Measurements from ENCODE around the gene CAMKK1. TPM values are rescaled to one million over a fixed set of nuclear protein-coding genes. Genes with fewer than 3 reads are reported as not detected.

Gene CAMKK1
- total RNA-seq, 1 donor from 2014 or later: 9.0 TPM

- DNase-seq (ENCODE audit: low spot score in 2 of 2): no peak
- FAIRE-seq: no peak
Measured at GRCh38 chr17:3897731-3898130, 4.9 kb upstream of the CAMKK1 start.

- no peak for FAIRE-seq
- DNase-seq (ENCODE audit: low spot score in 2 of 2): no peak
Measured at GRCh38 chr17:3896968-3897235, 4.0 kb upstream of the CAMKK1 start.

- DNase-seq (ENCODE audit: low spot score in 2 of 2) (no peak), FAIRE-seq (no peak)
Measured at GRCh38 chr17:3896108-3896967, 3.5 kb upstream of the CAMKK1 start.

GRCh38 chr17:3895354-3895753, 2.5 kb upstream of the CAMKK1 start:
- FAIRE-seq (no peak), DNase-seq (ENCODE audit: low spot score in 2 of 2) (no peak)

DNA sequence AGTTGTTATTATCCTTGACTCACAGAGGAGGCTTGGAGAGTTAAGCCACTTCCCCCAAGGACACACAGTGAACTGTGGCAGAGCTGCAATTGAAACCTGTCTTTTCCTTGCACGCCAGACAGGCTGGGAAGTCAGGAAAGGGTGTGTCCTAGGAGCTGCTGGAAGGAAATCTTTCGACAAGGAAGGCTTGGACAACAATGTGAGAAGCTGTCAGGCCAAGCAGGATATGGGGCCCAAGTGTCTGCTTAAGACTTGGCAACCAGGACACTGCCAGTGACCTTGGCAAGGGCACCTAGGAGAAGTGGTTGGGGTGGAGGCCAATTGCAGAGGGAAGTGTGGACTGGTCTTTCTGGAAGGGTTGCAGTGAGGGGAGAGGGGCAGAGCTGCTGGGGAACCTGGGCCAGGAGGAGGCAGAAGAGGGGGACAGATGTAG, 2.1 kb upstream of the CAMKK1 start:
- no peak for DNase-seq (ENCODE audit: low spot score in 2 of 2)
- no peak for FAIRE-seq

DNA sequence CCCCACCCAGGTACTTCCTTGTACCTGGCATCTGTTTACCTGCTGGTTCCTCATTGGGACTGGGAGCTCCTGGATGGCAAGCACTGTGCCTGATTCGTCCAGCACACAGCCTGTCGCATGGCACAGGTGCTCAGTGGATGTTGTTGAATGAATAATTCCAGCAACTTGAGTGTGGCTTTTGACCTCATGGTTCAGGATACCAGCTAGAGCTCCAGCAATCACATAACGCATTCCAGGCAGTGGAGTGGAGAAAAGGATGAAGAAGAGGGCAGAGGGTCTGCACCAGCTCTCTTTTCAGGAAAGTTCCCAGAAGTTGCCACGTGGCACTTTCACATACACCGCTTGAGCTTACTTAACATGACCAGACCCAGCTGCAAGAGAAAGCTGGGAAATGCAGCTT, 1.3 kb upstream of the CAMKK1 start:
- FAIRE-seq (no peak), DNase-seq (ENCODE audit: low spot score in 2 of 2) (no peak)

GRCh38 chr17:3893720-3894116, 865 bp upstream of the CAMKK1 start:
- DNase-seq (ENCODE audit: low spot score in 2 of 2) (no peak), FAIRE-seq (no peak)

DNA sequence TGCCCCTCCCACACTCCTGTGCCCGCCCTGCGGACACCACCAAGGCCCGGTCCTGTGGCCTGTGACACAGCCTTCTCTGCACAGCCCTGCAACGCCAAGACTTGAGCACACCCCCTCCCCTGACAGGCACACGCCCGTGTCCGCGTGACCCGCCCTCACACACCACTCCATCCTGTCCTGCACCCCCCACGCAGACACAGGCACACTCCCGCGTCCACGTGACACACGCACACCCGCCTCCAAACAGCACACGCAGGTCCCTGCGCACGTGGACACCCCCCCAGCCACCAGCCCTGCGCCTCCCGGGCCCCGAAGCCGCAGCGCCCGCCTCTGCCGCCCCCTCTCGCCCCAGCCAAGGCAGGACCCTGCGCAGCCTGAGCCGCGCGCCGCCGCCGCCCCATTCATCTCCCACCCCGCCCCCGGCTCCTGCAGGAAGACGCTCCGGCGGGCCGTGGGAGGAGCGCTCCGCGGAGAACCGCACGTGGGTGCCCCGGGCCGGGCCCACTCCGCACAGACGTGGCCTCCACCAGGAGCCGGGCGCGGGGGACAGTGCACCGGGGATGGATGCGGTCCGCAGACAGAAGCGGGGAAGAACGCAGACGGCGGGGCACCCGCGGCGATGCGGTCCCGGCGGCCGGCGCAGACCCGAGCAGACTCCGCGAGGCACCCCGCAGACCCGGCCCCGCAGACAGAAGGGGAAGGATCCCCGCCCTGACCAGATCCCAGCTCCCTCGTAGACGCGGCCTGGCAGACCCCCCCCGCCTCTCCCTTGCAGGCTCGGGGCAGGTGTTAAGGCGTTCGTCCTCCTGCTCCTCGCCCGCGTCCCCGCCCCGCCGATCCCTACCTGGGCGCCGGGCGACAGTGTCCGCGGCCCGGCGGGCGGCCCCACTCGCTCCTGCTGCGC, 506 bp downstream of the CAMKK1 start:
- FAIRE-seq: no peak
- peak; percentile 72 to 80 for DNase-seq (ENCODE audit: low spot score in 2 of 2)

GRCh38 chr17:3891626-3892094, 1.2 kb downstream of the CAMKK1 start:
- DNase-seq (ENCODE audit: low spot score in 2 of 2) (no peak), FAIRE-seq (no peak)

DNA sequence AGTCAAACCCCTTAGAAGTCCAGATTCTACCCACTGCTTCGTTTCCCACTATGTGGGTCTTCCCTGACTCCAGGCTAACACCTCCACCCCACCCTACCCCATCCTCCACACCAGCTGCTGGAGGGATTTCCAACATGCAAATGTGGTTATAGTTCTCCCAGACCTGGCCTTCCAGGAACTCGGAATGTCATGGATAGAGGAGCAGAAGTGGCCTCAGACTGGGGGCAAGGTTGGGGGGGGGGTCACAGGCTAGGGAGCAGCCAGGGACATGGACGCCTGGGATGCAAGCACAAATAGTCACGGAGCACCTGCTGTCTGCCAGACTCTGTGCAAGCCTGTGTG, 2.0 kb downstream of the CAMKK1 start:
- no peak for FAIRE-seq
- DNase-seq (ENCODE audit: low spot score in 2 of 2): no peak

DNA sequence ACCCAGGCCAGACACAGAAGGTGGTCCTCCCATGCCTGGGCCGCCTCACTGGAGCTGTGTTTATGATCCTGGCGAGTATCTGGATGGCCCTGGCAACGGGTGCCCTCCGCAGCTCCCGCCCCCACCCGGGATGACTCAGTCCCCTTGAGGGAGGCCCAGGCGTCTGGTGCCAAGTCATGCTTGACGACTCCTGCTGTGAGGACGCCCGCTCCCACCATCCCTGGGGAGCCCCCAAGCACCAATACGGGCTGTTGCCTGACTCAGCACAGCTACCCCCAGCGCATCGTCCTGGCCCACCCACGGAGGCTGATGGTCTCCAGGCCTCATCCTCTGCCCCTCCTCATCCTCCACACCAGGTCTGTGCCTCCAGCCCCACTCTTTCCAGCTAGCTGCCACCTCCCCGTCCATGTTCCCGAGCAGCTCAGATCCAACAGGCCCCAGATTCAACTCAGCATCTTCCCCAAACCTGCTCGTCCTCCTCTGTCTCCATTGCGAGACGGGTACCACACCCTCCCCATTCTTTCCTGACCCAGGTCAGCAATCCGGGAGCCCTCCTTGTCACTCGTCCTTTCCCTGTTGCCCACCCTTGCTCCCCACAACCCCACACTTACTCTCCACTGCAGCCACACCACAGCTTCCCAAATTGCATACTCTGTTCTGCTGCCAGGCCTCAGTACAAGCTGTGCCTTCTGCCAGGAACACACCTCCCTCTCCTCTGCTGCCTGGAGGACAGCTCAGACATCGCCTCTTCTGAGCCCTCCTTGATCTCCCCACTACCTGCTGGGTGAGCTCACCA, 2.6 kb downstream of the CAMKK1 start:
- FAIRE-seq (no peak), DNase-seq (ENCODE audit: low spot score in 2 of 2) (no peak)

GRCh38 chr17:3889325-3890012, 3.4 kb downstream of the CAMKK1 start:
- DNase-seq (ENCODE audit: low spot score in 2 of 2) (no peak), FAIRE-seq (no peak)

- DNase-seq (ENCODE audit: low spot score in 2 of 2): peak in 1 of 2 donors; percentile 62
- no peak for FAIRE-seq
Measured at GRCh38 chr17:3888343-3889171, 4.3 kb downstream of the CAMKK1 start.

- DNase-seq (ENCODE audit: low spot score in 2 of 2) (no peak), FAIRE-seq (no peak)
Measured at GRCh38 chr17:3887804-3888203, 5.0 kb downstream of the CAMKK1 start.

GRCh38 chr17:3887394-3887793, 5.5 kb downstream of the CAMKK1 start:
- no peak for DNase-seq (ENCODE audit: low spot score in 2 of 2)
- FAIRE-seq: no peak

DNA sequence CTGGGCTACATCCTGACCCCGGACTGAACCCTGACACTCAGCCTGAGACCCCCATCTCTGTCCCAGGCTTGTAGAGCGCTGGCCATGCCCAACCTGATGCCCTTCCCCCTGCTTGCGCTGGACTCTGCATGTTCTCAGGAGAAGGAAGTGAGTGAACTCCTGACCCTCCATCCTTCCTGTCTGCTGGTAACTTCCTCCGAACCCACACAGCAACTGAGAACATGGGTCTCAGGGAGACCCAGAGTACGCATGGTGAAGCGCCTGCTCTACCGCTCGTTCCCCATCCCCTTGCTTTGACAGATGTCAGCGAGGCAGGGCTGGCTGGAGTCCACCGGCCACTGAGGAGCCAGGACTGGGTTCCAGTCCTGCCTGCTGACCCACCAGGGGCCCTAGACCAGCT, 6.1 kb downstream of the CAMKK1 start:
- no peak for DNase-seq (ENCODE audit: low spot score in 2 of 2)

GRCh38 chr17:3885970-3886369, 6.9 kb downstream of the CAMKK1 start:
- FAIRE-seq: no peak

More for the DNA sequence above, 6.1 kb downstream of the CAMKK1 start:
- FAIRE-seq: no peak

DNA sequence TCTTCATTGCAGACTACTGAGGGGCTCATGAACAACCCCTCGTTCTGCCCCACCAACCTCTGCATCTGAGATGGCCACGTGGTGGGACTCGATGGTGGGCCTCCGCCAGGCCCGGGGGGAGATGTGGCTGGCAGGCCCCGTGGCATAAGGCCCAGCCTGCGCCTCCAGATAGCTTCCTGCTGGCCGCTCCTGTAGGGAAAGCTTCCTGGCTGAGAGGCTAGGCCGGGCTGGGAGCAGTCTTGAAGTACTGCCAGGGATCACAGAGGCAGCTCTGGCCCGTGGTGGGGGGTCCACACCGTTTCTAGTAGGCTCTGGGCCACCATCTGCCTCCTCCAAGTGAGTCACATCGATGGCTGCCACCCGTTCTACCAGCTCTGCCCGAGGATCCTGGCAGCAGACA, 7.6 kb downstream of the CAMKK1 start:
- FAIRE-seq (no peak), DNase-seq (ENCODE audit: low spot score in 2 of 2) (no peak)

More at GRCh38 chr17:3885970-3886369, 6.9 kb downstream of the CAMKK1 start:
- DNase-seq (ENCODE audit: low spot score in 2 of 2): no peak

DNA sequence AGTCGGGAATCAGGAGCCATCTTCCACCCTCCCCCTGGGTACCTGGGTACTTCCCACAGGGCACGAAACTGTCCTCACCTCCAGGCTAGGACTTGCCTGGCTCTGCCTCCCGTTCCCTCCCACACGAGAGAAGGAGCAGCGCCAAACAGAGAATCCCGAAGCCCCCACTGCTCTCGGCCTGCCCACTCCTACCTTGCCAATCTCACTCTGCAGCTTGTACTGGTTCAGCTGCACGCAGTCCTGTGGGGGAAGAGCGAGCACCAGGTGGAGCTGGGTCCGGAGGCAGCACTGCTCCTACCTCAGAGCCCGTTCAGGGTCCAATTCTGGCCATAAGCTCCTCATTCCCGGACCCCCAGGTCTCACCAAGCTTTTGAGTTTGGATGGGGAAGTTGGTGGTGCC, 8.7 kb downstream of the CAMKK1 start:
- FAIRE-seq: no peak
- no peak for DNase-seq (ENCODE audit: low spot score in 2 of 2)

Measured in frontal cortex (tissue), 4 donors.